Activated CD8-positive, alpha-beta memory T cell treated with anti-CD3 and anti-CD28 coated beads, Interleukin-2, amount 50 U/mL, for 24 hours (primary cell): ENCODE data around the gene SLC27A3.
A peak's percentile ranks its signal among the peaks of the same experiment; 100 is the strongest.

Experiments used
- DNase-seq: peaks from one replicate; pipeline ENCODE4 v3.0.0-alpha.2; 2020; ENCODE audit errors: extremely low read depth

Gene SLC27A3, protein sequence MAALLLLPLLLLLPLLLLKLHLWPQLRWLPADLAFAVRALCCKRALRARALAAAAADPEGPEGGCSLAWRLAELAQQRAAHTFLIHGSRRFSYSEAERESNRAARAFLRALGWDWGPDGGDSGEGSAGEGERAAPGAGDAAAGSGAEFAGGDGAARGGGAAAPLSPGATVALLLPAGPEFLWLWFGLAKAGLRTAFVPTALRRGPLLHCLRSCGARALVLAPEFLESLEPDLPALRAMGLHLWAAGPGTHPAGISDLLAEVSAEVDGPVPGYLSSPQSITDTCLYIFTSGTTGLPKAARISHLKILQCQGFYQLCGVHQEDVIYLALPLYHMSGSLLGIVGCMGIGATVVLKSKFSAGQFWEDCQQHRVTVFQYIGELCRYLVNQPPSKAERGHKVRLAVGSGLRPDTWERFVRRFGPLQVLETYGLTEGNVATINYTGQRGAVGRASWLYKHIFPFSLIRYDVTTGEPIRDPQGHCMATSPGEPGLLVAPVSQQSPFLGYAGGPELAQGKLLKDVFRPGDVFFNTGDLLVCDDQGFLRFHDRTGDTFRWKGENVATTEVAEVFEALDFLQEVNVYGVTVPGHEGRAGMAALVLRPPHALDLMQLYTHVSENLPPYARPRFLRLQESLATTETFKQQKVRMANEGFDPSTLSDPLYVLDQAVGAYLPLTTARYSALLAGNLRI

DNA sequence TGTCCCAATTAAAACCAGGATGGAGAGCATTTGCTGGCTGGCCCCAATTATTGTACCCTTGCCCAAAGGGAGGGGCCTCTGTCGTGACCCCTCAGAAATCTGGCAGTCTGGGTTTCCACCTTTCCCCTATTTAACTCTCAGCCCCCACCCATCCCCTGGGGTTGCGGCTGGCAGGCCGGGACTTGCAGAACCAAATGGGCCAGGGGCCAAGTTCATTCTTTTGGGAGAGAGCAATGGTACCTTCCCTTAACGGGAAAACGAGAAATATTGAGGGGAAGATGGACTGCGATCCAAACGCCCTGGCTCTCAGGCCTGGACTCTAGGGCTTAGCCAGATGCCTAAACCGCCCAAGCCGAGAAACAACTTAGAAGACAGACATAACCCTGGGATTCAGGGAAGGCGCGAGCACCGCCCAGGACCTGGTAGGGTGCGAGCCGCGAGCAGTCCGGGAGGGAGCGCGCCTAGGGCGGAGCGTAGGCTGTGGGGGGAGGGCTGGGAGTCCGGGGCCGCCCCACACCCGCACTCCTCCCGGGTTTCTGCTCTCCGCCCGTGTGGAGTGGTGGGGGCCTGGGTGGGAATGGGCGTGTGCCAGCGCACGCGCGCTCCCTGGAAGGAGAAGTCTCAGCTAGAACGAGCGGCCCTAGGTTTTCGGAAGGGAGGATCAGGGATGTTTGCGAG, at the start of gene SLC27A3:
Gene SLC27A3, plus strand, starts transcription at position 628 of the 678 bp plus-strand sequence. CDS start 91 bp downstream, outside the sequence.
- no peak for DNase-seq

DNA sequence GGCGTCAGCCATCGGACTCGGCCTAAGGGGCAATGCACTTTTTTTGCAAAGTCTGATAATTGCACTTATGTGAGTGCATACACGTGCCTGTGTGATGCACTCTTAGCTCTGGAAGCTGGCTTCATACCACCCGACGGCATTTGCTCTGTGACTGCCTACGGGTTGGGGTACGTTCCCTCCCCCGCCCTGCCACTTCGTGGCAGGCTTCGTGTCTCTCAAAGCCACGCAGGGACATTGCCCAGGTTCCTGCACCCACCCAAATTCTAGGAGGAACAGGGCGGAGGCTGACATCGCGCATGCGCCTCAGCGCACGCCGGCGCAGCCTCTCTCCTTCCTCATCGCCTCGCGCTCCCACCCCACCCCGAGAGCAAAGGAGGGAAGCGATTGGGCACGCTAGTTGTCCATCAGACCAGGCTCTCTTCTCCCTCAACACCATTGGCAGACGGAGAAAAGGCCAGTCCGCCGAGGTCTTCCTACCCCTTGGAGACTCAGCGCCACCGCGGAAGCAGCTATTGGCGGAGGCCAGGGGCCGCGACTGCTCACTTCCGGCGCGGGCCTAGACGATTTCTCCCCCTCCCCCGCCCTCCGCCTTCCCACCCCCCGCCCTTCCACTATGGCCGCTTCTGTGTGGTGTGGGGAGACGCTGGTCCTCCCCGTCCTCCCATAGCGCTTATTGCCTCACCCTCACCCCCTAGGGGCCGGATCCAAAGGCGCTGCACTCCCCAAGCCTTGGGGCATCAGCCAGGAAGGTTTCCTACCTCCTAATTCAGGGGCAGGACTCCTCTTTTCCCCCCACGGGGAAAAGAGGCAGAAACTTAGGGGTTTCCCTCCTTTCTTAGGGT, 47.5 kb upstream of the SLC27A3 start, which contains the start of gene INTS3:
Gene INTS3, plus strand, starts transcription at position 588 of the 842 bp plus-strand sequence. CDS start 585 bp downstream, outside the sequence.
- peak; percentile 99 for DNase-seq

DNA sequence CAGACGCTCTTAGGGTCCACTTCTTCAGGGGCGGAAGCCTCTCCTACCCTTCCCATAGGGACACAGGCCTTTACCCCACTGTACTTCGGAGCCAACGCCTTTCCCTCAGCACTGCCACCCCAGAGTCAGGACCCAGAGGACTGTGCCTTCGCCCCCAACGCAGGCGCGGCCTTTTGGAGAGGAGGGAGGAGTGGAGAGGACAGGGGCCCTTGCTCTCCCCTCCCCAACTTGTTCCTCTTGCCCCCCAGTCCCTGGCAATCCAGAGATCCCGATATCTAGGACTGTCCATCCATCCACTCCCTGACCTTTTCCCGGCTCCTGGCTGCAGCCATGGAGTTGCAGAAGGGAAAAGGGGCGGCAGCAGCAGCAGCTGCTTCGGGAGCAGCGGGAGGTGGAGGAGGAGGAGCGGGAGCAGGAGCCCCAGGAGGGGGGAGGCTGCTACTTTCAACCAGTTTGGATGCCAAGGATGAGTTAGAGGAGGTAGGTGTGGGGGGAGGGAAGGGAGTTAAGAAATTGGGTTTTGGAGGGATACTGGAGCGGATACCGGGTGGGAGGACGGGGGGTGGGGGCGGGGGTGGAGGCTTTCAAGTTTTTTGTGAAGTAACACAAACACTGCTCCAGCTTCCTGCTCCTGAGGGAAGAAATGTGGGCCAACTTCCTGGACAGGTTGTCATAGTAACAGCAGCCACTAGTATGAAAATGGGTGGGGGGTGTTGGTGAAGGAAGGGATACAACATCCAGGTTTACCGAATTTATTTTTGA, 46.7 kb upstream of the SLC27A3 start:
- DNase-seq = no peak

DNA sequence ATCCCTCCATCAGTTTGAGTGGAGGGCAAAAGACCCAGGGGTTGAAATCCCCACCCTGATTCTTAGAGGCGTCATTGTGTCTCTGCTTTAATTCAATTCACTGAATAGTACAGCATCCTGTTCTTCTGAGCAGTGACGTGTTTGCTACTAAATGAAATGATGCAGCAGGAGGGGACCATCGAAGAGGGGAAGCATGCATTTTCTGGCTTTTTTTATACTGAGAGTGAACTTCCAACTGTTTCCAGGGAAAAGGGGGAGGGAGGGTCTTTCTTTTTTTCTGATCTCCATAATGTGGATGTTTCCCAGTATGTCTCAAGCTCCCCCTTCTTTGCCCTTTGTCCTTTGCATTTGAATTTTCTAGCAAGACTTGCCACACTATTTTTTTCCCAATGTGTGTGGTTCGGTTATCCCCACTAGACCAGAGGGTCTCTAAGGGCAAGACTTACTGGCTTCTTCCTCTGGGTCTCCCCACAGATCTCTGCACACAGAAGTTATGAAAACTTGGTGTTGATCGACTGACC, 44.7 kb upstream of the SLC27A3 start:
- no peak for DNase-seq

DNA sequence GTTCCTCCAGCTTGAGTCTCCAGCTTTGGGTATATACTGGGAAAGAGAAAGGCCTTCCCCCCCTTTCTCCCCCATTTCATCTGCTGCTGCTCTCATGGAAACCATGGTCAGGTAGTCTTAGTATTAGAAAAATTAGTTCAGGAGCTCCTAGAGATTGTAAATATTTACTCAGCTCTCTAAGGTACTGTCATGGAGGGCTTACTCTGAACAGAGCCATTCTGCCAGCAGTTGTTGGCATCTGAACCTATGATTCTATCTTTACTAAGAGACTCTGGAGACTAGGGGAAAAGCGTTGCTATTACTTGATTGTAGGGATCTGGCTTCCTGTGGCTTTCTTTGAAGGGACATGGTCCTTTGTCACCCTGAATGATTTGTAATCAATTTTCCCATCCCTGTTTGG, 41.2 kb upstream of the SLC27A3 start:
- no peak for DNase-seq

DNA sequence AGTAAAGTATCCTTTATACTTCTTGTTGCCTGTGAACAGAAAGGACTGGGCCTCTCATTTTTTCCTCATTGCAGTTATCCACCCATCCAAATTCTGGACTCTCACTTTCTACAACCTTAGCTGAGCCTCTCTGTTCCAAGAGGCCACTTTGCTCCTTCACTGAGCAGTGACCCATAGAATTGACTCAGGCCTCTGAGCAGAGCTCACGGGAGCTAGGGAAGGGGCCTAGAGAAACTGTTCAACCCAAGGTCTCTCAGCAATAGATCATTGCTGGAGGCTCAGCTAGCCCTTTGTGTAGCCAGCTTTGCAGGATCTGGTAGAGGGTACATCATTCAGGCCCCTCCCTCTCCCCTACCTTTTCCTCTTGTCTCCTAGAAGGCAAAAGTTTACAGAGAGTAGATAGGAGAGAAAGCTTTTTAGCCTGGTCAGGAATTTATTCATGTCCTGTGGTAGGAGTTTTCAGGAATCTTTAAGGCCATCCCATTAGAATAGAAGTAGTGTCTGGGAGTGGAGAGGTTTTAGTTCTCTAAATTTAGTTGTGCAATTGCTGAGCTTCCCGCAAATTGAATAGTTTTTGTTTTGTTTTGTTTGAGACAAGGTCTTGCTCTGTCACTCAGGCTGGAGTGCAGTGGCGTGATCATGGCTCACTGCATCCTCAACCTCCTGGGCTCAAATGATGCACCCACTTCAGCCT, 40.7 kb upstream of the SLC27A3 start:
- no peak for DNase-seq

DNA sequence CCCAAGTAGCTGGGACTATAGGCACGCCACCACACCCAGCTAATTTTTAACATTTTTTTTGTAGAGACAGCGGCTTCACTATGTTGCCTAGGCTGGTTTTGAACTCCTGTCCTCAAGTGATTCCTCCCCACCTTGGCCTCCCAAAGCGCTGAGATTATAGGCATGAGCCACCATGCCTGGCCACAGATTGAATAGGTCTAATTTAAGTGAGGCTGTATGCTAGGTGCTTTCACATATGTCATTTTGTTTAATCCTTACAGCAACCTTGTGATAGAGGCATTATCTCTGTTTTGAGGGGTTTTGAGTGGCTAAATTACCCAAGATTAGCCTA, 40.2 kb upstream of the SLC27A3 start:
- DNase-seq = no peak

DNA sequence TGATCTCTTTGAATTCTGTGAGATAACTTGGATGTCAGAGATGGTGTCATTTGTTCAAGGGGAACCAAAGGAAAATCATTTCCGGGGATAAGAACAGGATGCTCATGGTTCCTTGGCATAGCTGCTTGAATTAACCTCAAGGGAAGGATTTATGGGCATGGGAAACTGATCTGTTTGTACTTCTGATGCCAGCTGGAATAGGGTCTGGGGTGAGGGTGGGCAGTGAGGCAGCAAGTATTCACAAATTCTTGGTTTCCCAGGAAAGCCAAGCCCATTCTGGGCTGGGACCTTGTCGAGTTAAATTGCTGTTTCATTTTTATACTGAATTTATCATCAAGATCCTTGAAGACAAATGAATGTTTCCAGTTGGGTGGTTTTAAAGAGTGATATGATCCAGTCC, 33.2 kb upstream of the SLC27A3 start:
- DNase-seq = no peak

DNA sequence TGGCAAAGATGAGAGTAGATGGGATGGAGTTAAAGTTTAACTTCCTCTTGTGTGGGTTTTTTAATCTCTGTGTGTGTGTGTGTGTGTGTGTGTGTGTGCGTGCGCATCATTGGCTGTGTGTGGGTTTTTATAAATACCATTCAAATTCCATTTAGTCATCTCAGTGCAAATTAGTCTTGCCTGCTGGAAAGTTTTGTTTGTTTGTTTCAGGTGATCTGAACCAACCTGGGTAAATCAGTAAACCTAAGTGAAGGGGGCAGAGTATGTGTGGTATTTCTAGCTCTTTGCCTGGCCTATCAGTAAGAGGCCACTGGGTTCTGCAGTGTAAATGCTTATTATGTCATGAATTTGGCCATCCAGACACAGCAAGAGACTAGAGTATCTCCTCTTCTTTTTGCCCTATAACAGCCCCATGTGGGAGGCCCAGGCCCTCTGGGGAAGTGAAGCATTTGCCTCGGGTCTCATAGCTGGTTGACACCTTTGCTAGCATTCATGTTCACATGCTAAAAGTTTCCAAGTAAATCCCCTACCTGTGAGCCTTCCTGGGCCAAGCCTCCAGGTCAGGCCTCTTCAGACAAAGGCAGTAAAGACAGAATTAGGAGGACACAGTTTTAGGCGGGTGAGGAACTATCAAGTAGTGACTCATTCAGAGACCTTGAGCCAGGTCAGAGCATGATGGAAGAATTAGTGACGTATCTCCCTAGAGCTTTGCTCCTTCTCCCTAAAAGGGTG, 32.6 kb upstream of the SLC27A3 start:
- no peak for DNase-seq

DNA sequence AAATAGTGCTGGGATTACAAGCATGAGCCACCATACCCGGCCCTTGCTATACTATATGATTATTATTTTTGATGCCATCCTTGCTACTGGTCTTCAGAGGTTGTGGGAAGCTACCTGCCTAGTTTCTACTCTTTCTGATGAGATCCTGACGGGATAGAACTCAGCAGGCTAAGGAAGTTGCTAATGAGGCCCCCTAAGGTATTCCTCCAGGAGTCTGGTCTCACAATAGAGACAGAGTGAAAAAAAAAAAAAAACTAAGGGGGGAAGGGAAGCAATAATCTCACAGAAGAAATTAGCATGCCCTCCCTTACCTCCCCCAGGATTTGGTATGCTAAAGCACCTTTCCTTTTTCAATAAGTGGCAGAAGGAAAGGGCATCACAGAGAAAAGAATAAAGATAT, 29.8 kb upstream of the SLC27A3 start:
- no peak for DNase-seq

DNA sequence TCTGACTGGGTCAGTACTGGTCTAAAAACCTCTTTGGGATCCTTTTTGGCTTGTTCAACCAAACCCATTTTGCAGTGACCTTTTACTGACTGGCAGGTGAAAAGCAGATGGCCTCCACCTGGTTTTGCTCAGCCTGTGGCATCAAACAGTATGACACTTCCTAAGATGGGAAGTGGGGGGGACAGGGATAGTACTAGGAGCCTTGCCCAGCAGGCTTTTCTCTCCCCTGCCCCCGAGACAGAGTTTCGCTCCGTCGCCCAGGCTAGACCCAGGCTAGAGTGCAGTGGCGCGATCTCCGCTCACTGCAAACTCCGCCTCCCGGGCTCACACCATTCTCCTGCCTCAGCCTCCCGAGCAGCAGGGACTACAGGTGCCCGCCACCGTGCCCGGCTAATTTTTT, 29.0 kb upstream of the SLC27A3 start:
- DNase-seq = no peak

DNA sequence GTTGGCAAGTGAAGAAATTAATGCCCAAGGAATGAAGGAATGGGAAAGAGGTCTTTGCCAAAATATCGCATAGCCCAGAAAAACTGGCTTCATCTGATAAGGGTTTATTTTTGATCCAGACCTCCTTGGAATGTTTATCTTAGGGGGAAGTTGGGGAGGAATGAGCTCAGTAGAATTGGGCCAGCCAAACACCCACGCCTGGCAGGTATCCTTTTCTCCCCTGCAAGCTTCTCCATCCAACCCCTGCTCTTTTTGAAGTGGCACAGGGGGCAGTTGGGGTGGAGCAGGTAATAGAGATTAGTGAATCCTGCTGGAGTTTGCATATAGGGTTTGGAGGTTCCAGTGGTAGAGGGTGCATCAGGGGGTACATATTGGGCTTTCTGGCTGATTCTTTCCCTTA, 26.3 kb upstream of the SLC27A3 start:
- no peak for DNase-seq

DNA sequence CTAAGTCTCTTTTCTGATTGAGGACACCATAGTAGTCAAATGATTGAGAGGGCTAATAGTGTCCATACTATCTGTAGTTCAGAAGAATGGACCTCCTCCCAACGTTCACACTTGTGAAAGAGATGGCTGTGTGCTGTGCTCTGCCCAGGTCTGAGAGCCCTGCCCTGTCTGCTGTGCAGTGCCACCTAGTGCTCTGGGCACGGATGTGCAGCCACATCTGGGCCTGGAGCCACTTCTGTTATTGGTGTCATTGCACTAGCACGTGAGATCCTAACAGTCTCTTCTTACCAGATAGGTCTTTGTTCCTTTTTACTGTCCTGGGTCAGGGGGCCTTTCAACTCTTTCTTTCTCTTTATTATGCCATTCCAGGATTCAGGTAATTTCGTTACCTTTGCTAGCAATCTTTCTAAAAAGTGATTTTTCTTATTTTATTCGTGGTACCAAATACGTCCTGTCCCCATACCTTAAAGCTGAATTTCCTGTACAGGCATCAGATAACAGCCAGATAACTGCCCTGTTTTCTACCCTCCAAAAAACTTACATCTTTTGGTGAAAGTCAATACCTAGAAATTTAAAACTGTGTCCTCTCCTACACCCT, 25.7 kb upstream of the SLC27A3 start:
- peak; percentile 65 for DNase-seq

DNA sequence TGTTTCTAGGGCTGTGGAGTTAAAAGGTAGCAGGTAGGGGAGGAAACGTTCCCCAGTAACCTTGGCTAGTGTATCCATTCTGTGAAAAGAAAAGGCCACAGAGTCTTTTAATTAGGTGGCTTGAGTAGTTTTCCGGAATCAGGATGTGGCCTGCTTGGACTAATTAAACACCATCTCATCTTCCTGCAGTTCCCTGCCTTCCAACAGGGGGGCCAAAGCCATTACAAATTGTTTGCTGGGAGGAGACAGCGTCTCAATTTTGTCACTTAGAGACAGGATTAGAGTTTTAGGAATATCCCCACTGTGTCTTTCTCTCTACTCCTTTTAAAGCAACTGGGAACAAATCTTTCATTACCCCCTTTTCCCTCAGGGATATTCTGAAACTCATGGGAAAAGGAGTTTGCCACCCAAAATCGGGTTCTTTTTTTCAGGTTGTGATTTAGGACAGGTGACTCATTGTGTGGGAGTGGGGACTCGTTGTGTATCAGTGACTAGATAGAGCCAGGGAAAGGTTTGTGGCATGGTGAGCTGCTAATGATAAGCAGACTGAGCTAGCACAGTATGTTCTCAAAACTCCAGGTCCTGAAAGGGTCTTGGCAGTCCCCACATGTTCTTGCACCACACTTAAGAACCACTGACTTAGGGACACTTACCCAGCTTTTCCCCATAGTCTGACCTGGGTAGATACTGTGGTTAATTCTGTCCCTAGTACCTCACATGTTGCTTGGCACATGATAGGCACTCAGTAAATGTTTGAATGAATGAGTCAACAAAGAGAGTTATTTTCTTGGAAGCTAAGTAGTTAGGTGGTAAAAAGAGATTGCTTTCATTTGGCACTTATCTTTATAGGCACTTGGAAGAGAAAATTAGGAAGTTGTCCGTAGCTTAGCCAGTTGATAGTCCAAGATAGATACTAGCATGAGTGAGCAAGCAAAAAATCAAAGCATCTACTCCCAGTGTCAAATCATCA, 24.9 kb upstream of the SLC27A3 start:
- no peak for DNase-seq

DNA sequence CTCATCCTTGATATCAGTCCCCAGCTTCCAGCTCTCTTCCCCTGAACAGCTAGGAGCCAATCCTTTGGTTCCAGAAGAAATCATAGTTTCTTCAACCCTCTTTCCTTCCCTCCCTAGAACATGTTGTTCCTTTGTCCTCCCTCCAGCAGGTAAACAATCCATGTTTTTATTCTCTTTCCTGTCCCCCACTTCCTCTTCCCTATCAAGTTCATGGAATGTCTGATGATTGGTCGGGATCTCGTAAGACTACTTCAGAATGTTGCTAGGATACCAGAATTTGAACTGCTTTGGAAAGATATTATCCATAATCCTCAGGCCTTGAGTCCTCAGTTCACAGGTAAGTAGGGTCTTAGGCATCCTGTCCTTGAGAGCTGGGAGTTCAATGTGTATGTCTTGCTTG, 23.1 kb upstream of the SLC27A3 start:
- no peak for DNase-seq

DNA sequence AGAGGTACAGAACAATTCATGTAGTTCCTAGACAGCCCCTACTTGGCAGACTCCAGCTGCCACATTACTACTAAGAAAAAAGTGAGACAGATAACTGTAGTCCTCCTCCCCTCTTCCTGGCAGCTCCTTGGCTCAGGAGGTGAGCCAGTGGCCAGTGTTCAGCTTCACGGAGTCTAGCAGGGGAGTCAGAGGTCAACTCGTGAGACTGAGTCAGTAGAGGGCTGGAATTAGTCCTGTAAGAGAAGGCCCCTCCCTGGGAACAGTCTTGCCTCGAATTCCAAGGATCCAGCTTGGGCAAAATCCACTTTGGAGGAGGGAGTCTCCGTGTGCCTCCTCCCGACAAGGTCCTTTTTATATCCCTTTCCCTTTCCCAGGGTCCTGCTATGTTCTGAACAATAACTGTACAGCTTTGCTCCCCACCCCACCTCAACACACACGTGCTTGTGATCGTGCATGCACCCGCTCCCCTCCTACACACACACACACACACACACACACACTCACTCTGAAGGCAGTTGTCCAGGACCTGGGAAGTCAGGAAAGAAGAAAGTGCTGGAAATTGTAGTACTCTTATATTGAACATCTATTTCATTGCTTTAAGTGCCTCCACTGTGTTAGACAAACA, 22.5 kb upstream of the SLC27A3 start:
- no peak for DNase-seq

DNA sequence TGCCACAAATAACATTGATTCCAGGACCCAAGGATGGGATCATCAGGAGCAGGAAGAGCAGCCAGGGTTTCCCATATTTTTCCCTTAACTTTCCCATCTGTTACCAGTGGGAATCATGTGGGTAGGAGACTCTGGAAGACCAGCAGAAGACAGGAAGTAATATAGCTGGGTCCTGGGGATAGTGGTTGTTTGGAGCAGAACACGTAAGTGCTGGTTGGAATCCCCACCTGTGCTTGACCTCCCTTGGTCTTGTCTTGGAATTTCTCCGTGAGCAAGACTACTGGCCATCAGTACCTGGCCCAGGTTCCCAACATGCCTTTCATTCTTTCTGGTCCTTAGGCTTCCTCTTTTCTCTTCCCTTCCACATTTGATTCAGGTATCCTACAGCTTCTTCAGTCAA, 20.9 kb upstream of the SLC27A3 start:
- no peak for DNase-seq
